NCI-H748 (cell line): ENCODE data around the gene NFXL1.

Experiments used
- DNase-seq: peaks from one replicate; lab custom pipeline; 2025; ENCODE audit not compliant: unreplicated experiment; lab: John Stamatoyannopoulos, UW

NFXL1 gene

DNA sequence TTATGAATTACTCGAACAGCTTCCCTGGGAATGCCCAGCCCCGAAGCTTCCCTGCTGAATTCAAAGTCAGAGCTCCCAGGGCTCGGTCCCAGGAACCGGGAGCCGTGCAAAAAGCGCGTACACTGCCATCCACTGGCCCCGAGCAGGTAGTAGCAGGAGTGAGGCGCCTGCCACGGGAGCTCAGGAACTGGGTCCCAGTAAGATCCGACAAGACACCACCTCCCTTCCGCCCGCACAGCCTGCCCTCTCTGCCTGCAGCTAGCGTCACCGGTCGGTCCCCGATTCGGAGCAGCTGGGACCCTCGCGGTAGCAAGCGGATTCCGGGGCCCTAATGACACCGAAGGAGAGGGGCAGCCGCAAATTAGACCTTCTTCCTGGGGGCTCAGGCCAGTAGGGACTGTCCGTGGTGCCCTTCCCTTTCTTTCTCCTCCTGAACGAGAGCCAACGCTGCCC, 77.7 kb downstream of the NFXL1 start:
- peak; percentile 76 for DNase-seq

DNA sequence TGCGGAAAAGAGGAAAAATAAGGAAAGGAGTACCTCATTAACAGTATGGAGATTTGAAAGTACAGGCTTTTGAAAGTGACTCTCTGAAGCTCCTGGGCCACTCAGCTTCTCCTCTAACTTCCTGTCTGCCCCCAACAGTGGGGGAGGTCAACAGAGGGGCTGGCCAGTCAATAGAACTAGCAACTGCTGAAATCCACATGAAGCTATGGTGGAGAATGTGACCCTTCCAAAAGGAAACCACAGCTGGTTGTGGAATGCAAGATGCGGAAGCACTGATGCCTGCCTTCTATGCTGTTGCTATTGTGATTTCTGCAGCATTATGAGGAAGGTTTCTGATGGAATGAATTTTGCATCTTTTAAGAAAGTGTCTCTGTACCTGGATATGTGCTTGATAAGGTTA, 78.9 kb downstream of the NFXL1 start:
- no peak for DNase-seq

DNA sequence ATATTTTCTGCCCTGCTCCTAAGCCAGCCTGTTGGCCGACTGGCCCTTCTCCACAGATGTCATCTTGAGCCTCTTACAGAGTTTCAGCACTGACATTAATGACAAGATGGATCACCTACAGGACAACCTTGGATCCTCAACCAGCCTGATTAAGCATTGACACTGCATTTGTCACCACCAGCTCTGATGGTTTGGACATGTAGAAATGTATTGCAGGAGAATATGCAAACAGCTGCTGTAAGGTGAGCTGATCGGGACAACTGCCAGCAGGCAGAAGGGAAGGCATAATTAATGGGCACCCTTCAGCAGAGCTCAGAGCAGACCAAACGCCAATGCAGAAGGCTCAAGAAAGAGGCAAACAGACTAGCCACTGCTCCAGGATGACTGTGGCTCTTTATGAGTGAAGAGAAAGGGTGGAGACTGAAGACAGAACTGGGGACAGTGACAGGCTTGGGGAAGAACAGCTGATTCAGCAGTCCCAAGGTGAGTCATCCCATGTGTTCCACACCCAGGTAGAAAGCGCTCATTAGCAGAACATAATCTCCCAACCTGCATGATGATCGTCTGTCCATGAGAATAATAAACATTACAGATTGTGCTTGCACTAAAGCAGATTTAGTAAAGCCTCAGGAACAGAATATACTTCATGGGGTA, 83.2 kb downstream of the NFXL1 start:
- DNase-seq, result peak; percentile 2

DNA sequence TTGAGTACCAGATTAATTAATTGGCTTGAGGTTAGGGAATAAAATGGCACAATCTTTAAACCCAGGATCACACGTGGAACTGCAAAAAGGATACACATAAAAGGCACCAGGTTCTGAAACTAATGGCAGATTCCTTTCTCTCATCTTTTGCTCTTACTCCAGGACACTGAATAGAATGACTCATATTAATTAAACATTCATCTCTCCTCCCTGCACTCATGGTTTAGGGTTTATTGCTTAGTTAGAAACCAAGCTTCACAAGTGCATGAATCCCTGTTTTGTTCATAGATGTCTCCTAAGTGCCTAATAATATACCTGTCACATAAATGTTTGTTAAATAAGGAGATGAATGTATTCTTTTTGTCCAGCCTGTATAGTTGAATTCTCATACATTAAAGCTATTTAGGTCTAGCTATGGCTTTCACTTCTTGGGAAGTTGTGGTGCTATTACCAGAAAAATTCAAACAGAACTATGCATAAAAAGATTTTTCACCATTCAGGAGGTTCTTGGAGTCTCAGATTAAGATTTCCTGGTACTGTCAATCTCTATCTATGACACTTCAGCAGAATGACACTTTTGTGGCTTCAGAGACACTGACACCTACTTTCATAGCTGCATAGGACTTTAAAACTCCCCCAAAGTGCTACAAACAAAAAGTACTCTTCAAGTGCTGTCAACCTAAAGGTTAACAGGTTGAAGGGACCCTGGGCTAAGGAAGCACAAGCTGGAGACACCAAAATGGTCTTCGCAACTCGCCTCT, 83.9 kb downstream of the NFXL1 start:
- DNase-seq, result no peak

DNA sequence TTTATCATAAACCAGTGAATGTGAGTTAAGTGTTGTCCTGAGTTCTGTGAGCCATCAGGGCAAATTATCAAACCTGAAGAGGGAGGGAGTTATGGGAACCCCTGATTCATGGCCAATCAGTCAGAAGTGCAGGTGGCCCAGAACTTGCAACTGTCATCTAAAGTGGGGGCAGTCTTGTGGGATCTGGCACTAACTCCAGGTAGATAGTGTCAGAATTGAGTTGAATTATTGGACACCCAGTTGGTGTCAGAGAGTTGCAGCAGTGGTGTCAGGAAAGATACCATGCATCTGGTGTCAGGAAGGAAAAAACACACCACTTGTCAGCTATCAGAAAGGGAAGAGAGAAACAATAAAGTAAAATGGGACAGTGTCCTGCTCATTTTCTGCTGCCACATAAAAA, 84.9 kb downstream of the NFXL1 start:
- no peak for DNase-seq

DNA sequence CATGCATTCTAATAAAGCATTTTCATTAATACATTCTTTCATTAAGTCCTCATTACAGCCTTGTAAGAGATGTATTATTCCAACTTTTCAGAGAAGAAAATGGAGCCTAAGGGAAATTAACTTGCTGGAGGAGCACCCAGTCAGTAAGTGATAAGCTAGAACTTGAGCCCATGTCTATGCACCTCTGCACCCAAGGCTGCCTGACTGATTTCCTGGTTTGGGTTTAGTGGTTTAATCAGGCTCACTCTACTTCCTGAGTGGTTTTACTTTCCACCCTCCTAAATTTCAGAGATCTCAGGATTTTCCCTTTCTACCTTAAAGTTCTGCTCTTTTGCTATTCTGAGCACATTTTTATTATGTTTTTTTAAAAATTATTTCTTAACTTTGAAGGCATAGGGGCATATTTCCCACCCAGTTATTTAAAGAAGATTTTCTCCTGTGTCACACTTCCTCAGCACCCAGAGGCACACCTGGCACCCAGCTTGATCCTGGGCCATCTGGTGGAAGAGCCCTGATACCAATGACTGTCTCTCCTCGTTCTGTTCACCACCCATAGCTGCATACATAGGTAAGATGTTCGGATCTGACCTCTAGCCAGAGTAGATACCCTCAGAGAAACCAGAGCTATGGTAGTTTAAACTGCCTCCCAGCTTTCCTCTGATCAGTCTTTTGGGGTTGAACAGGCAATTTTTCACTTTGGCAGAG, 86.9 kb downstream of the NFXL1 start:
- no peak for DNase-seq

DNA sequence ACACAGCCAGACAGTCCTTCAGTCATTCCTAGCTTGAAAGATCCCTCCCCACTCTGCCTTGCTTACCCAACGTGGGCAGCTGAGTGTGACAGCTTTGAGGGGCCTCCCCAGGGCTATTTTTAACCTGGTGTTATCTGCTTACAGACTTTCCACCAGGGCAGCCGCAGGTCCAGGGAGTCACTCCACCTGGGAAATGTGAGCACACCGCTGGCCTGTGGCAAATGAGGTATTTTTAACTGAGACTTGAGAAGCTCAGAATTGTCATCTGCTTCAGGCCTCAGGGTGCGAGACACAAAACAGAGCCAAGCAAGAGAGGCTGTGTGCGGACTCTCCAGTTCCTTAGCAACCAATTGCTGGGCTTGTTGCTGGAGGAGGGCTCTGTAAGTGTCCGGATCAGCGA, 89.5 kb downstream of the NFXL1 start:
- DNase-seq, result peak; percentile 21

DNA sequence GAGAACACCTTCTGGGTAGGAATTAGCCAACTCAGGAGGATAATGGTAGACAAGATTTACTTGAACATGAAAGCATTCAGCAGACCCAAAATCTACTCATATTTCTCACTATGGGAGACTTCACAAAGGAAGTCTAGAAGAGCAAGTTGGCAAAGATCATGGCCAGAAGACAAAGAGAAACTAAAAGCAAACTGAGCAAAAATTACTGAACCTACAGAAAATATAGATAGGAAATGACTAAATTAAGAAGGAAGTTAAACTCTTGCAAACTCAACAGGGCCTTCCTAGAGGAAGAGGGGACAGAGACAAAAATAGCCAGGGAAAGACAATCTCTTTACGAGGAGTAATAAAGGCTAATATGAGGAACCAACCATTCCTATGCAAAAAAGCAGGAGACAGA, 95.2 kb downstream of the NFXL1 start:
- no peak for DNase-seq

DNA sequence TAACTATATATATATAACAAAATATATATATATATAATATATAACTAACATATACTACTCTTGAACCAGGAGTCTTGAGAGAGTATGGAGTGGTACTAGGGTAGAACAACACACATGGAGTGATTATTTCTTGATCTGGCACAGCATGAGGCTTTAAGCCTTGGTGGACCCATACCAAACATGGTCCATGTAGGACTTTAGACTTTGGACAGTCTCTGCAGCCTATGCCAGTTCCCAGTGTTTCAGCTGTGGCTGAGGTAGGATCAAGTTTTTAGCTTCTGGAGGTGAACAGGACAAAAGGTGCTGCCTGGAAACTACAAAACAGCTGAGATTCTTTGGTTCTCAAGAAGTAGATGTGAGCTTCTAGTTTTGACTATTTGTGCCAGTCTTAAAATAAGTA, 97.1 kb downstream of the NFXL1 start:
- DNase-seq, result no peak

DNA sequence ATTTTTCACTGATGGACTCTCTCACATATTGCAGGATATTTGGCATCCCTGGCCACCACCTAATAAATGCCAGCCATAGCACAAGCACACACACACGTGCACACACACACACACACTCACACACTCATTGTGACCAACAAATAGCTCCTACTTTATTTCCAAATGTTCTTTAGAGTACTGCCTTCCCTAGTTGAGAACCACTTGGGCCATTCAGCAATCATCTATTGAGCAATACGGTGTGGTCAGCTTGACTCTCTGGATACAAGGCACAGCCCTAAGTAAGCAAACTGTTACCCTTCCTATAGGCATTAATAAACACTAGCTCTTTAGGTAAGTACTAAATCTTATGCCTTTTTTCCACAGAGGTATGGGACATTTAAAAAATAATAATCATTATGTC, 97.6 kb downstream of the NFXL1 start:
- DNase-seq, result no peak

DNA sequence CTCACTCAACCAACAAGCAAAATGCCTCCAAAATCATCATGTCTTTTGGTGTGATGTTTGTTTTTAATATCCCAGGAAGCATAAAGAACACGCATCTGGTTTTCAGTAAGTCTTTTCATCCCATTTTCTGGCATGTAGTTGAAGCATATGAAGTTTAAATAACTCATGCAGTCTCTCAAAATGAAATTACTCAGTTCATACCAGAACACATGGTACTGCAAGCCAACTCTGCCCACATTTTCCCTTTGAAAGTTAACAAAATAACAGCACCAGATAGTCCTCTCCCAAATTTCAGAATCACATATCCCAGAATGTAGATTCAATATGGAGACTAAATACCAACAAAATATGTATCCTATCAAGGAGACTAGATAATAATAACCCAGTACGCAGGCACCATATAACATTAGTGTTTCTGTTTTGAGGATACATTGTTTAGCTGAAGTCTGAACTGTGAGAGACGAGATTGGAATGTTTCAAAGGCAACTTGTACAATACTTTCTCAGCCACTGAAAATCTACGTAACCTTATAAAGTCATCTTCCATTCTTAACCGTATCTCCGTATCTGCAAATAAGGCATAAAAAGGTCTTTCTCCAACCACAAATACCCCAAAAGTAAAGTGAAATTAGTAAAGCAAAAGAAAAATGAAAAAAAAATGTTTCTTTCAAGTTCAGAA, 99.6 kb downstream of the NFXL1 start:
- DNase-seq, result no peak

DNA sequence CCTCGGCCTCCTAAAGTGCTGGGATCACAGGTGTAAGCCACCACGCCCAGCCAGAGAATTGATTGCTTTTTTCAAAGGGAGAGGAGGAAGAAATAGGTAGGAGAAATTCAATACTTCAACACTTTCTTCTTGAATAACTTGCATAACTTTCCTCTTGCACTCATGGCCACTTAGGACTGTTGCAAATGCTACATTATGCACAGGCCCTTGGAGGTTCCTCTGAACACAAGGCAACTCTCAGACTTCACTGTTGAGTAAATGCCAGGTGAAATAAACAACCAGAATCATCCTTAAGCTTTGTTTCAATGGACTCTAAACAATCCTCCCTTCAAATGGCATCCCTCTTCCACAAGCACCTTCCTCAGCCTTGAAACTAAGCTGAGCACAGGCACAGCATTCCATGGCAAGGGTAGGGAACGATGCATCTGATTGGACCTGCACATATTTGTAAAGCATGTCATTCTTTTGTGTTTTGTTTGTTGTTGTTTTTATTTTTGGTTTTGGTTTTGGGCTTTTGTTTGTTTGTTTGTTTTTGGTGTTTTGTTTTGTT, 104.7 kb downstream of the NFXL1 start:
- DNase-seq, result no peak

DNA sequence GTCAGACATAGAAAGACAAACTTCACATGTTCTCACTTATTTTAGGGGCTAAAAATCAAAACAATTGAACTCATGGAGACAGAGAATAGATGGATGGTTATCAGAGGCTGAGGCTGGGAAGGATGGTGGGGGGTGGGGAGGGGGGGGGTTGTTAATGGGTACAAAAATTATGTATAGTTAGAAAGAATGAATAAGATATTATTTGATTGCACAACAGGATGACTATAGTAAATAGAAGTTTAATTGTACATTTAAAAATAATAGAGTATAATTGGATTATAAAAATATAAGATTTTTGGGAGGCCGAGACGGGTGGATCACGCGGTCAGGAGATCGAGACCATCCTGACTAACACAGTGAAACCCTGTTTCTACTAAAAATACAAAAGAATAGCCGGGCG, 109.8 kb downstream of the NFXL1 start:
- no peak for DNase-seq

DNA sequence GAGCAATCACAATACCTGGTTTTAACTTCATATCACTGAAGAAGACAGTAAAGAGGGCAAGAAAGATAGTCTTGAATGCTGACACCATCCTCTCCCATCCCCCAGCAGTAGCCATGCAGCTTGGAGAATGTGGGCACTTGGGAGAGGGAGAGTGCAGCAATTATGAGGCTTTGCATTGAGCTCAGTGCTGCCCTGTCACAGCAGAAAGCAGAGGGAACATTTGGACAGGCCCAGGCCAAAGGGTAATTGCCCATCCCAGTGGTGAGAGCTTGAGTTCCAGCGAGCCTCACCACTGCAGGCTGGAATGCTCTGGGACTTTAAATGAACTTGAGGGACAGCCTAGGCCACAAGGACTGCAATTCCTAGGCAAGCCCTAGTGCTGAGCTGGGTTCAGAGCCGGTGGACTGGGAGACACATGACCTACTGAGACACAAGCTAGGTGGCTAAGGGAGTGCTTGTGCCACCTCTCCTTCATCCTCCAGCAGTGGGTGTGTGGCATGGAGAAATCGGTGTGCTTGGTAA, 112.8 kb downstream of the NFXL1 start:
- no peak for DNase-seq

DNA sequence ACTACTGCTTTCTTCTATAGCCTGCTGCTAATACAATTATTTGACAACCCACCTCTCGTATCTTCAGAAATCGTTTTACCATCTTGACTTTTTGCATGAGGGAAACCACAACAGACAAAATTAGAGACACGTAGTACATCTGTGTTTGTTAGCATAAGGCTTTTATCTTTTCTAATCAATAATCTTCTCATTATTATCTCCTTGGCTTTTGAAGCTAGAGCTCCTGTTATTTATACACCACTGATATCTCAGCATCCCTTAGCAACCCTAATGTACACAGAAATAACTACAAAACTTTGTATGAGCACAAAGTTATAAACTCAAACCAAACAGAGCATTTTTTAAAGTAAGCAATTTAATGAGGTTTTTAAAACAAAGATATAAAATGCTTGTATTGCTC, 116.2 kb downstream of the NFXL1 start:
- no peak for DNase-seq
